ENCODE measurements around the gene FAM149A. TPM values are rescaled to one million over a fixed set of nuclear protein-coding genes. Genes with fewer than 3 reads are reported as not detected.

The FAM149A gene
- total RNA-seq, 4 donors from 2014 or later, result 0.77 to 18.9 (median 17.7) TPM

DNA sequence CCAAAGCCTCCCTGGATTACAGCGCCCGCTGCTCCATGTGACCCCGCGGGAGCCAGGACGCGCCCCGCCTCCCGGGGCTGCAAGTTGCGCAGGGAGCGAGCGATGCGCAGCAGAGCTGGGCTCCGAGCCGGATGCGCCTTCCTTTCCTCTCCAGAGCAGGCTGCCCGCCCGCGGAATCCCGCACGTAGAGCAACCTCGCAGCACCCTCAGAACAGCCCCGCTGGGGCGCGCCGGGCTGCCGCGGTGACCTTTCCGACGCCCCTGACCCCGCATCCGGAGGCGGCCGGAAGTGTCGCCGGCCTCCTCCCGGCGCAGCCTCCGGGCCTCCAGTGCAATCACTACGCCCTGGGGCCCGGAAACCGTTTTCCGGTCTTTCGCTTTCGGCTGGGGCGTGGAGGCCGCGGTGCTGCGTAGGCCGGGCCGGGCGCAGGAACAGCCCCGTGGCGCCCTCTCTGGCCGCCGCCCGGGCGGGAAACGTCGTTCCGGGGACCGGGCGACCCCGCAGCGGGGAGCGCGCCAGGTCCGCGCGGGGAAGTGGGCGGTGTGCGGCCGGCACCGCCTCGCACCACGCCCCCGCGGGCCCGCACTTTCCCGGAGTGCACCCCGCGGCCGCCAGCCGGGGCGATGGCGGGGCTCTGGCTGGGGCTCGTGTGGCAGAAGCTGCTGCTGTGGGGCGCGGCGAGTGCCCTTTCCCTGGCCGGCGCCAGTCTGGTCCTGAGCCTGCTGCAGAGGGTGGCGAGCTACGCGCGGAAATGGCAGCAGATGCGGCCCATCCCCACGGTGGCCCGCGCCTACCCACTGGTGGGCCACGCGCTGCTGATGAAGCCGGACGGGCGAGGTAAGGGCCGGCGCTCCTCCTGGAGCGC, 86.9 kb downstream of the FAM149A start, which contains the start of gene CYP4V2:
Gene CYP4V2, plus strand, starts transcription at position 368 of the 866 bp plus-strand sequence. Its CDS starts 257 bp downstream, at position 625.
- TF ChIP-seq, protein P1, sequence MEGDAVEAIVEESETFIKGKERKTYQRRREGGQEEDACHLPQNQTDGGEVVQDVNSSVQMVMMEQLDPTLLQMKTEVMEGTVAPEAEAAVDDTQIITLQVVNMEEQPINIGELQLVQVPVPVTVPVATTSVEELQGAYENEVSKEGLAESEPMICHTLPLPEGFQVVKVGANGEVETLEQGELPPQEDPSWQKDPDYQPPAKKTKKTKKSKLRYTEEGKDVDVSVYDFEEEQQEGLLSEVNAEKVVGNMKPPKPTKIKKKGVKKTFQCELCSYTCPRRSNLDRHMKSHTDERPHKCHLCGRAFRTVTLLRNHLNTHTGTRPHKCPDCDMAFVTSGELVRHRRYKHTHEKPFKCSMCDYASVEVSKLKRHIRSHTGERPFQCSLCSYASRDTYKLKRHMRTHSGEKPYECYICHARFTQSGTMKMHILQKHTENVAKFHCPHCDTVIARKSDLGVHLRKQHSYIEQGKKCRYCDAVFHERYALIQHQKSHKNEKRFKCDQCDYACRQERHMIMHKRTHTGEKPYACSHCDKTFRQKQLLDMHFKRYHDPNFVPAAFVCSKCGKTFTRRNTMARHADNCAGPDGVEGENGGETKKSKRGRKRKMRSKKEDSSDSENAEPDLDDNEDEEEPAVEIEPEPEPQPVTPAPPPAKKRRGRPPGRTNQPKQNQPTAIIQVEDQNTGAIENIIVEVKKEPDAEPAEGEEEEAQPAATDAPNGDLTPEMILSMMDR (IDR thresholded peaks at IDR 0.05), result peak in 2 of 4 experiments; percentile 20 to 53
- TF ChIP-seq POLR2A (IDR thresholded peaks at IDR 0.05), result peak in 1 of 2 donors; percentile 60
- peak within 1 kb of the TSS; percentile 85 to 87 for H3K4me3 ChIP-seq
- H3K27me3 ChIP-seq, result no peaks in the 10 kb centered on the region
- no peaks in the 10 kb centered on the region for H3K36me3 ChIP-seq
- intact Hi-C loops (cut with DNase I; ENCODE audit: low total_unique reads), result no loop called here
- H3K9me3 ChIP-seq, result no peaks in the 10 kb centered on the region
- DNase-seq, result peak; percentile 79 to 81
- H3K27ac ChIP-seq, result peak within 1 kb of the TSS; percentile 94 to 96
- H3K4me1 ChIP-seq, result no peaks in the 10 kb centered on the region

- intact Hi-C loops (cut with DNase I; ENCODE audit: low total_unique reads), result no loop called here
- no peaks in the 10 kb centered on the region for H3K27me3 ChIP-seq
- H3K36me3 ChIP-seq, result no peaks in the 10 kb centered on the region
- H3K4me1 ChIP-seq, result no peaks in the 10 kb centered on the region
- DNase-seq, result peak; percentile 36 to 46
- TF ChIP-seq POLR2A (IDR thresholded peaks at IDR 0.05), result no peak
- TF ChIP-seq, protein P1 (IDR thresholded peaks at IDR 0.05), result no peak
- H3K27ac ChIP-seq, result peak overlapping the region; percentile 94 to 96
- H3K4me3 ChIP-seq, result peak overlapping the region; percentile 85 to 87
- no peaks in the 10 kb centered on the region for H3K9me3 ChIP-seq
These were observed 87.6 kb downstream of the FAM149A start for GRCh38 chr4:186192066-186192612.

GRCh38 chr4:186193851-186194250, 89.3 kb downstream of the FAM149A start:
- no peak for TF ChIP-seq POLR2A (IDR thresholded peaks at IDR 0.05)
- TF ChIP-seq, protein P1 (IDR thresholded peaks at IDR 0.05), result no peak
- no peak overlapping the region for H3K4me3 ChIP-seq

DNA sequence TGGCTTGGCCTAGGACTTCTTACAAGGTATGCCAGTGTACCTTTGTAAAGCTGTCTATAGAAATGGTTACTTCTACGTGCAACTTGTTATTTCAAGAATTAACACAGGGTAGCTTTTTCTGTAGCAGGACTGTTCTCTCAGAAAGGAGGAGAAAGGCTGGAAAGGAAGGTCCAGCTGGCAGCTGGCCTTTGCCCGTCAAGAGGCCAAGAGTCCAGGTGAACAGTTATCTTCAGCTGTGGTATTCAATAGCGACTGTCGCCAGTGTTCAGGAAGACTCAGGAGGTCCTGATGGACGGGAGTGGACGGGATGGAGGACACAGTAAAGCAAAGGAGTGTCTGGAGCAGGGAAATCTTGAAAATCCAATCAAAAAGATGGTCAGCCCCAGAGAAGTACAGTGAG, 91.6 kb downstream of the FAM149A start:
- DNase-seq, result no peak
- Histone ChIP-seq H3K9me3 (no peaks in the 10 kb centered on the region), H3K27ac (no peak overlapping the region), H3K4me1 (no peaks in the 10 kb centered on the region), H3K36me3 (no peaks in the 10 kb centered on the region), H3K27me3 (no peaks in the 10 kb centered on the region), H3K4me3 (no peak overlapping the region)
- TF ChIP-seq, protein P1 (IDR thresholded peaks at IDR 0.05), result no peak
- no peak for TF ChIP-seq POLR2A (IDR thresholded peaks at IDR 0.05)
- intact Hi-C loops (cut with DNase I; ENCODE audit: low total_unique reads), result no loop called here

More at GRCh38 chr4:186193851-186194250, 89.3 kb downstream of the FAM149A start:
- Histone ChIP-seq H3K27me3 (no peaks in the 10 kb centered on the region), H3K36me3 (no peaks in the 10 kb centered on the region), H3K27ac (no peak overlapping the region), H3K4me1 (no peaks in the 10 kb centered on the region), H3K9me3 (no peaks in the 10 kb centered on the region)
- intact Hi-C loops (cut with DNase I; ENCODE audit: low total_unique reads), result no loop called here
- DNase-seq, result no peak

- Histone ChIP-seq H3K4me1 (no peaks in the 10 kb centered on the region), H3K4me3 (no peak overlapping the region), H3K27me3 (no peaks in the 10 kb centered on the region), H3K9me3 (no peaks in the 10 kb centered on the region), H3K36me3 (no peaks in the 10 kb centered on the region), H3K27ac (no peak overlapping the region)
- intact Hi-C loops (cut with DNase I; ENCODE audit: low total_unique reads), result no loop called here
- DNase-seq, result no peak
- TF ChIP-seq, protein P1 (IDR thresholded peaks at IDR 0.05), result no peak
- no peak for TF ChIP-seq POLR2A (IDR thresholded peaks at IDR 0.05)
These were observed 96.0 kb downstream of the FAM149A start for GRCh38 chr4:186200516-186200915.
